Stimulated activated CD4-positive, alpha-beta T cell treated with anti-CD3 and anti-CD28 coated beads, Interleukin-1b, Interleukin-23, amount 100 ng/mL, for 4 hours (primary cell): ENCODE measurements around the gene METRN.

Experiments used
- DNase-seq, 2 donors: peaks; one replicate each; pipeline ENCODE4 v3.0.0-alpha.2; 2020; ENCODE audit warnings: low read depth in 2 of 2

METRN gene

DNA sequence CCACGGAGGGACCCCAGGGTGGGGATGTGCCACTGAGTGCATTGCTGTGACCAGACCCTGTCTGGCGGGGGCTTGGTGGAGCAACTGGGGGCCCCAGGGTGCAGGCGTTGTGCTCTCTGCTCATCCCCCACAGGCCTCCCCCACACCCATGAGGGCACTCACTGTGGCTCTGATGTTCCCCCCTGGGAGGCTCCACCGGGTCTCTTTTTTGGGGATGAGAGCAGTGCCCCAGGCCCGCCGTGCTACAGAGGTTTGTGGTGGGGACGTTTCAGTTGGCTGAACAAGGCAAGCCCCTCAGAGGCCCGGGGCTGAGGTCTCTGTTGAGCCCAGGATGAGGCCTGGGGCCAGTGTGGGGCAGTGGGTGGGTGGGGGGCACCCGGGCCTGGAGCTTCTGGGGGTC is 8.8 kb downstream of the METRN start:
- no peak for DNase-seq

GRCh38 chr16:724188-725040 is 9.5 kb downstream of the METRN start:
- no peak for DNase-seq

DNA sequence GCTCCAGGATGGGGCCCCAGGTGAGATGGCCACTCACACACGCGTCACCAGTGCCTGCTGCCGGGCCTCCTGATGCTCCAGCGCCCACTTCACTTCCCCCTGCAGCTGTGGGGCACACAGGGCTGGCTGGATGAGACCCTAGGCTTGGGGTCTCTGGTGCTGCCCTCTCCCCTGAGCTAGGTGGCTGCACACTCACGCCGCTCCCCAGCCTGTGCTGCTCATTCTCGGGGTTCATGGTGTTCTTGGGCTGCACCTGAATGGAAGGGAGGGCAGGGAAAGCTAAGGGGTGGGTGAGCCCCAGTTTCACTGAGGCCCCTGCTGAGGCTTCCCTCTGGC is 10.1 kb downstream of the METRN start:
- DNase-seq: no peak

DNA sequence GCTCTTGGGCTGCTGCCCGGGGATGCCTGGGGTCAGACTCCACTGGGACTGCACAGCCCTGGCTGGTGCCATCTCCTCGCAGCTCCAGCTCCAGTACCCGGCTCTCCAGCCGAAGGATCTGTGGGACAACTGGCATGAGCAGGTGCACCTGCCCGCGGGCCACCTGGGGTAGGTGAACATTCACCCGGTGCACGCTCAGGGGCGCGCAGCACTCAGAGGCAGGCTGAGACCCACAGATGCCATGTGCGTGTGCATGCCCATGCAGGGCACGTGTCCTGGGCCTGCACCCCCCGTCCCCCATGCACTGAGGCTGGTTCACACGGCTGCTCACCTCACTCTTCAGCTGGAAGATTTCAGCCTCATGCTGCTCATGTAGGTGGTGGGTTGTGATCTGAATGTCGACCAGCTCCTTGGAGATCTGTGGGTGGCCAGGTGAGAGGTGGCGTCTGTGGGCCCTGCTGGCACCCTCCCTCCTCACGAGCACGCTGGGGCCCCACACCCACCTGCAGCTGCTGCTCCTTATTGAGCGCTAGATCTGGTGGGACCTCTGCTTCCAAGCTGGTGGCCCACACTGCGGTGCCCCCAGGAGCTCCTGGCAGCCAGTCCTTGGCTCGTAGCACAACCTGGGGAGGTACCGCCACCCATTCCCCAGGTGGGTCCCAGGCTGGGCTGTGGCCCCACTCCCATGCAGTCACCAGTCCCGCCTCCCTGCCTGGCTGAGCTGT is 10.7 kb downstream of the METRN start:
- no peak for DNase-seq

DNA sequence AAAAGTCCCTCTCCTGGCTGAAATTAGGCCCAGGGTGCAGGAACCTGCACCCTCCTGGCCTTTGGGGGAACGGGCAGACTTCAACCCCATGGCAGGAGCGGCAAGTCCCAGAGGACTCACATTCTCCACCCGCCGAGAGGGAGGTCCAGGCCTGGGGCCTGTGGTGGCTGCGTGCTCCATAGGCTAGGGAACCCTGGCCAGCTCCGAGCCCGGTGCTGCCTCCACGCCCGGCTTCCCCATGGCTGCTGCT is 11.2 kb downstream of the METRN start:
- DNase-seq: no peak

DNA sequence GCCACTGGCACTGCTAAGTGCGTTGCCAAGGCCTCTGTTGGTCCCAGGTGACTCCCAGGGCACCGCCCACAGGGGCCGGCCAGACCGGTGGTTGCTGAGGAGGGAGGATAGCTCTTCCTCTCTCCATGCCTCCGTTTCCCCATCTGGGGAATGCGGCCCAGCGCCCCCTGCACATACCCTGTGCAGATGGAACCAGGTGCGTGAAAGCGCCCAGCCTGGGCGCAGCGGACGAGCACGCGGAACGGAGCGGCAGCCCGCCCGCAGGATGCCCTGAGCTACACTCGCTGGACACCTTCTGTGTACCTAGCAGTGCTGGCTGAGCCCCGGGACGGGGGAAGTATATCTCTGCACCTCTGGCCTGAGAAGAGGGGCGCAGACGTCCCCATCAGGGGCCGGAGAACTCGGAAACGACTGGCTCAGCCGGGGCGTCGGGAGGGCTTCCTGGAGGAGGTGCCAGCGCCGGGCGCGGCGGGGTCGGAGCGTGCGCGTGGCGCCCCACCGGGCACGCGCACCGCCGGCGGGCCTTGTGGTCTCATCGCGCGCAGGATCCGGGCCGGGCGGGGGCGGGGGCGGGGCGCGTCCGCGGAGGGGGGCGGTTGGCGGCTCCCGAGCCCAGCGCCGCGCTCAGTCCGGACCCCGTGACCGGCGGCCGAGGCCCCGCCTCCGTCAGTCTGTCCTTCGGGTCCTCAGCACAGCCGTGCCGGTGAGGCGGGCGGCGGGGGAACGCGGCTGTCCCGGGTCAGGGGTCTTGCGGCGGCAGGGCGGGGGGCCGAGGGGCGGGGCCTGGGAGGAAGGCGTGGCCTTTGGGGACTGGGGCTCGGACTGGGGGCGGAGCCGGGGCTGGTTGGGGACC is 11.7 kb downstream of the METRN start, which contains the start of the genes CCDC78 and HAGHL:
Gene CCDC78, minus strand, starts transcription at position 6 of the 853 bp plus-strand sequence. CDS start 76 bp downstream, outside the sequence.
Gene HAGHL, plus strand, starts transcription at position 669 of the 853 bp plus-strand sequence. CDS start 404 bp downstream, outside the sequence.
- DNase-seq: peak in 1 of 2 donors; percentile 61

DNA sequence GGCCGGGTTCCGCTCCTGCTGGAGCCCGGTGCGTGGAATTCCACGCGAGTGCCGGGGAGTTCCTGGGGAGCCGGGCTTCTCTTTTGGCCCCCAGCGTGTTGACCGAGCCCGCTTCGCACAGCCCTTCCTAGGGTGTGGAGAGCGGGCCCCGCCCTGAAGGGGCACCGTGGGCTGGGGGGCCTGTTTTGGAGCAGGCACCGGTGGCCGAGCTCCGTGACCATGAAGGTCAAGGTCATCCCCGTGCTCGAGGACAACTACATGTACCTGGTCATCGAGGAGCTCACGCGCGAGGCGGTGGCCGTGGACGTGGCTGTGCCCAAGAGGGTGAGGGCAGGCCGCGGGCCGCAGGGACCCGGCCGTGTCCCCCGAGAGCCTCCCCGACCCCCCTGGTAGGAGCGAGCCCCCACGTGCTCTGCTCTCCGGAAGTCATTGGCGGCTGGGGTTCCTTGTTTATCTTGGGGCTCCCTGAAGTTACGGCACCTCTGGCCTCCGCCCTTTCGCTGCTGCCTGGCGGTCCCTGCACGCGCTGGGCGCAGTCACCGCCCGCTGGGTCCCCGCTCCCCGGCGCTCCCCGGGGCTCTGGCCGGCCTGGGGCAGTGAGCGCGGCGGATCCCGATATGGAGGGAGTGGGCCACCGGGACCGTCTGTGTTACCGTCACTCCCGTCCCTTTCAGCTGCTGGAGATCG is 12.5 kb downstream of the METRN start:
- no peak for DNase-seq

DNA sequence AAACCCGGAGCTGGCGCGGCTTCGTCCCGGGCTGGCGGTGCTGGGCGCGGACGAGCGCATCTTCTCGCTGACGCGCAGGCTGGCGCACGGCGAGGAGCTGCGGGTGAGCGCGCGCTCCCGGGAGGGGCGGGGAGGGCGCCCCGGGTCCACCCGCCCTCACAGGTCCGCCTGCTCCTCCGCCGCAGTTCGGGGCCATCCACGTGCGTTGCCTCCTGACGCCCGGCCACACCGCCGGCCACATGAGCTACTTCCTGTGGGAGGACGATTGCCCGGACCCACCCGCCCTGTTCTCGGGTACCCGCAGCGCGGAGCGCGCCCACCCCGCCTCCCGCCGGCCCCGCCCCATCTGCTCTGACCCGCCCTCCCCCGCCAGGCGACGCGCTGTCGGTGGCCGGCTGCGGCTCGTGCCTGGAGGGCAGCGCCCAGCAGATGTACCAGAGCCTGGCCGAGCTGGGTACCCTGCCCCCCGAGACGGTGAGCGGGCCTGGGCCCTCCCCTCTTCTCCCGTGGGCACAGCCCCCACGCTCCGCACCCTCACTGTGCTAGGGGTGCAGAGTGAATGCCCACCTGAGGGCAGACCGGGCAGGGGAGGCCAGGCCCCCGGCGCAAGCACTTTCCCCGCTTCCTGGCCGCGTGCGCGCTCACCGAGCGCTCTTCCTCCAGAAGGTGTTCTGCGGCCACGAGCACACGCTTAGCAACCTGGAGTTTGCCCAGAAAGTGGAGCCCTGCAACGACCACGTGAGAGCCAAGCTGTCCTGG is 13.4 kb downstream of the METRN start:
- peak in 1 of 2 donors; percentile 51 for DNase-seq

- DNase-seq: no peak
Observed at GRCh38 chr16:728890-729744, 14.2 kb downstream of the METRN start.

DNA sequence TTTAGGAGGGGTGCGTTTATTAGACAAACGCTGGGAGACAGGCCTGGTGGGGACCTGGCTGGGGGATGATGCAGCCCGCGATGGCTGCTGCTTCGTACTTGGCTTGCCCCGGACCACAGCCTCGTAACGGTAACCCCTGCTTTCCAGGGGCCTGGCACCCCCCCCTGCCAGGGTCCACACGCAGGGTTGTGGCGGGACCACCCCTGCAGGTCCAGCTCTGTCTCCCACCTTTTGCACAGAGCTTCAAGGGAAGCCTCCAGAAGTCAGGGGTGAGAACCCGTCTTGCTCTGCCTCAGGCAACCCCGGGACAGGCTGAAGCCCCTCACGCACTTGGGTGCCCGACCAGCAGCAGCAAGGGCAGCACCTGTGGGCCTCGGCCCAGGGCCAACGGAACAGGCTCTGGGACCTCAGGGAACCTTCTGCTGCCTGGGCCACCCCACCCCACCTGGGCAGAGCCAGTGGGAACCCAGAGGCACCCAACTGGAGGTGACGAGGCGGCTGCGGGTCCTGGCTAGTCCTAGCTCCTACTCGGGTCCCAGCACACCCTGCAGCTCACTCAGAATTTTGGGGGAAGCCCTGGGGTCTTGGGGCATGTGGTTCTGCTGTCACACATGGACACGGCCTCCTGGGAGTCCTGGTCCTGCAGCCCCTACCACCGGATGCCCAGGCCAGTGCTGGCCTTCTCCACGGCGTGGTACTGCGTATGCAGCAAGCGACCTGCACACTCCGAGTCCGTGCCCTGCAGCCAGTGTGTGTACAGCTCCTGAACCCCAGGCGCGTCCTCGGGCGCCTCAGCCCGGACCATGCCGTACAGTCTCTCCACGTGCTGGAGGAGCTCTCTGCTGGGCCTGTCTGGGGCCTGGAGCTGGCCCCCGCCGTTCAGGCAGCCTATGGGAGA is 15.1 kb downstream of the METRN start:
- DNase-seq: no peak

- no peak for DNase-seq
Observed at GRCh38 chr16:730666-731509, 16.0 kb downstream of the METRN start.

DNA sequence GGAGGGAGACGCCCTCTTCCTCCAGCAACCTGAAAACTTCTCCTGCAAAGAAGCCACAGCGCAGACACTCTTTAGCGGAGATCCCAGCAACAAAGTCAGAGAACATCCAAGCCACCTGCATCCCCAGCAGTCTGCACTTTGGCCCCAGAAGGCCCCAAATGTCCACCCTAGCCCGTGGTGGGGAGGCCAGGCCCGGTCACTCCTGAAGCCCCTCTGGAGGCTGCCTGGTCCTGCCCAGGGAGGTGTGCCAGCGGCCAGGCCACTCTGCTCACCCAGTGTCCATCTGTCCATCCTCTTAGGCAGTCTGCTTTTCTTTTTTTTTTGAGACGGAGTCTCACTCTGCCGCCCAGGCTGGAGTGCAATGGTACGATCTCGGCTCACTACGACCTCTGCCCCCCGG is 17.4 kb downstream of the METRN start:
- no peak for DNase-seq

- no peak for DNase-seq
Observed at GRCh38 chr16:732936-733335, 18.0 kb downstream of the METRN start.

- DNase-seq: peak in 1 of 2 donors; percentile 46
Observed at GRCh38 chr16:733382-734207, 18.7 kb downstream of the METRN start.

DNA sequence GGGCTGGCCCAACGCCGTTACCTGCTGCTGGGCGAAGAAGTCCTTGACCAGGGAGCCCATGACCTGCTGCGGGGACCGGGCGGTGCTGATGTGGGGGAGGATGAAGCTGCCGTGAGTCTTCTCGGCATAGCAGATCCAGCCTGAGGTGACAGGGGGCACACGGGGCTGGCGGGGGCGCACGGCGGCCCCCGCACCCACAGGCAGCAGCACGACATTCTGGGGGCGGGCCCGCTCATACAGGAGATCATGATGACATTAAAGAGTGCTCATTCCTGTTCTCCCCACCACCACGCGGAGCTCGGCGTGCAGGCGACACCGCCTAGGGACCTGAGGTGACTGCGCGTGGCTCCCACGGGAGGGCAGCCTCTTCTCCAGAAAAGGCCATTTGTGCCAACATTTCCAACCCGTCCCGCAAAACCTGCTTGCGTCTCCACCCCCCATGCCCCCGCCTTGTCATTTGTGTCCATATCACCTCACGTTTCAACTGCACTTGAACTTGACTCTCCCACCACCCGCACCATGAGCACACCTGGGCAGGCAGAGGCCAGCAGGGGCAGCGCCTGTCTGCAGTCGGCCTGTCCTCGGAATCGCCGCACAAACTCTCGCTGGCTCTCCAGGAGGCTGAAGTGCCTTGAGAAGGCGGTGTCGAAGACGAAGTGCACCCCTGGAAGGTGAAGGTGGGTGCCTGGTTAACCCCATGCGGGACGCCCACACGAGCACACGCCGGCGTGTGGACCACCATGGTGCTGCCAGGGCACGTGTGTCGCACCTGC is 19.5 kb downstream of the METRN start:
- no peak for DNase-seq
